Effector memory CD8-positive, alpha-beta T cell (primary cell): Measurements from ENCODE around the gene TTC4.

Experiments used
- ATAC-seq: fragments of 150-1000 bp; cut with Tn5 transposase; replicated peaks from 2 replicates; pipeline ENCODE4 v1.10.0; 2021; ENCODE audit warnings: mild to moderate bottlenecking, moderate library complexity
- DNase-seq, 3 experiments: peaks; one replicate each; pipeline ENCODE4 v3.0.0; 2021
- H3K27ac Mint-ChIP-seq, 2 donors: one replicate each; pipeline ENCODE4 v1.8.0; 2022; ENCODE audit warnings: mild to moderate bottlenecking in 2 of 2, mixed read lengths in 2 of 2, moderate library complexity in 2 of 2
- H3K27me3 Mint-ChIP-seq, 2 donors: one replicate each; pipeline ENCODE4 v1.8.0; 2022; ENCODE audit warnings: mixed read lengths in 2 of 2
- H3K36me3 Mint-ChIP-seq: one replicate; pipeline ENCODE4 v1.8.0; 2022; ENCODE audit warnings: mild to moderate bottlenecking, moderate library complexity, mixed read lengths; ENCODE audit not compliant: insufficient read depth
- H3K4me1 Mint-ChIP-seq, 2 donors: one replicate each; pipeline ENCODE4 v1.8.0; 2022; ENCODE audit warnings: low read depth in 2 of 2, mixed read lengths in 2 of 2
- H3K4me3 Mint-ChIP-seq, 2 donors: one replicate each; pipeline ENCODE4 v1.8.0; 2022; ENCODE audit warnings: mild to moderate bottlenecking in 2 of 2, mixed read lengths in 2 of 2, moderate library complexity in 2 of 2
- H3K9me3 Mint-ChIP-seq, 2 donors: one replicate each; pipeline ENCODE4 v1.8.0; 2022; ENCODE audit warnings: mixed read lengths in 2 of 2
- total RNA-seq, 9 experiments: gene quantifications; one replicate each; lab custom pipeline; 2026; lab: John Stamatoyannopoulos, UW

Gene TTC4, protein sequence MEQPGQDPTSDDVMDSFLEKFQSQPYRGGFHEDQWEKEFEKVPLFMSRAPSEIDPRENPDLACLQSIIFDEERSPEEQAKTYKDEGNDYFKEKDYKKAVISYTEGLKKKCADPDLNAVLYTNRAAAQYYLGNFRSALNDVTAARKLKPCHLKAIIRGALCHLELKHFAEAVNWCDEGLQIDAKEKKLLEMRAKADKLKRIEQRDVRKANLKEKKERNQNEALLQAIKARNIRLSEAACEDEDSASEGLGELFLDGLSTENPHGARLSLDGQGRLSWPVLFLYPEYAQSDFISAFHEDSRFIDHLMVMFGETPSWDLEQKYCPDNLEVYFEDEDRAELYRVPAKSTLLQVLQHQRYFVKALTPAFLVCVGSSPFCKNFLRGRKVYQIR
- total RNA-seq: 0.63 to 4.4 (median 3.4) reads per million in 9 experiments

DNA sequence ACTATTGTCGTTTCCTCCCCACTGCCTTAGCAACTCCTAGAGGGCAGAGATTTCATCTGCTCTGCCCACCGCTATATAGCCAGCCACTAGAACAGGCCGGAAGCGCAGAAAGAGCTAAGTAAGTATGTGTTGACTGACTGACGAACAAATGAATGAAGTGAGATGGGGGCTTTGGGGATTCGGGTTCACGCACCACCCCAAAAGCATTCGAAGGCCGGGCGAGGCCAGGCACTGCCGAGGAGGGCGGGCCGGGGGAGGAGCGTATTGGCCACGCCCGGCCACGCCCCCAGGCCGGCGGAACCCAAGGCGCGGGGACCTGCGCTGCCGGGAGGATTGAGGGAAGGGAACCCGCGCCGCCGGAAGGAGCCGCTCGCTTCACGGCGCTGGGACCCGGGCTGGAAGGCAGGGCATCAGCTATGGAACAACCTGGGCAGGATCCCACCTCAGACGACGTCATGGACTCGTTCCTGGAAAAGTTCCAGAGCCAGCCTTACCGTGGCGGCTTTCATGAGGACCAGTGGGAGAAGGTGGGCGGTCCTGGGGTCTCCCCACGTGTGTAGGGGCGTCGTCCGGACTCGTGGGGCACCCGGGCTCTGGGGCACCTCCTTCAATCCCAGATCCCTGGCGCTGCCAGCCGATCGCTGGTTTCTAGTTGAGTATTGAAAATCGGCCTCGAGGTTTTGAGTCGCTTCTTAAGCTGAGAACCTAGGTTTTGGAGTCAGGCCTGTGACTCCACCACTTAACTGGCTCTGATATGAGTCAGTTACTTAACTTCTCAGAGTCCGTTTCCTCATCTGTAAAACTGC, at the start of gene TTC4:
TTC4 (plus strand) TSS at position 369 of the 806 bp plus-strand sequence; CDS start at position 417, 48 bp downstream.
- Mint-ChIP-seq H3K36me3 (peaks cover 16% of the 10 kb centered on the region), H3K4me1 (peaks cover 22 to 32% of the 10 kb centered on the region in 2 donors), H3K27ac (peak within 1 kb of the TSS; percentile 22 to 38), H3K9me3 (no peaks in the 10 kb centered on the region), H3K27me3 (peaks cover 0 to under 1% of the 10 kb centered on the region in 2 donors), H3K4me3 (peak within 1 kb of the TSS; percentile 88 to 91)
- ATAC-seq (peak; percentile 96), DNase-seq (peak; percentile 76 to 88 (median 80))

DNA sequence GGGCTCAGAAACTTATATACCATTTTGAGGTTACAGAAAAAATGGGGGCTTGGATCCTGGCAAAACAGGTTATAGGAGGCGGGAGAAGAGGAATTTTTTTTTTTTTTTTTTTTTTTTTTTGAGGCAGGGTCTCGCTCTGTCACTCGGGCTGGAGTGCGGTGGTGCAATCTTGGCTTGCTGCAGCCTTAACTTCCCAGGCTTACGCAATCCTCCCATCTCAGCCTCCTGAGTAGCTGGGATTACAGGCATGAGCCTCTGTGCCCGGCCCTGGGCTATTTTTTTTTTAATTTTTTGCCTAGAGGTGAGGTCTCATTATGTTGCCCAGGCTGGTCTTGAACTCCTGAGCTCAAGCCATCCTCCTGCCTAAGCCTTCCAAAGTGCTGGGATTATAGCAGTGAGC, 49.3 kb upstream of the TTC4 start:
- Mint-ChIP-seq H3K9me3 (no peaks in the 10 kb centered on the region), H3K36me3 (no peaks in the 10 kb centered on the region), H3K4me3 (no peak overlapping the region), H3K27me3 (peaks cover 0 to 7% of the 10 kb centered on the region in 2 donors), H3K27ac (no peak overlapping the region), H3K4me1 (no peaks in the 10 kb centered on the region)
- DNase-seq (no peak), ATAC-seq (no peak)

DNA sequence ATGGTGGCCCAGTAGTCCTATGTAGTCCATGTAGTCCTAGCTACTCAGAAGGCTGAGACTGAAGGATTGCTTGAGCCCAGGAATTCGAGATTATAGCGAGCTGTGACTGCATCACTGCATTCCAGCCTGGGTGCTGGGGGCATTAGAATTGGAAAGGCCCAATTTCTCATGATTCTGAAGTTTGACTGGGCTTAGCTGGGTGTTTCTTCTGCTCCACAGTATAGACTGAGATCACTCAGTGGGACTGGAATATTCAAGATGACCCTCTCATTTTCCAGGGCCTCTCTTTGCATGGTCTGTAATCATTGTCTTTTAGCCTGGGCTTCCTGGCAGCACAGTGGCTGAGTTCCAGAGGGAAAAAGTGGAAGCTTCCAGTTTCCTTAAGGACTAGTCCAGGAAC, 47.9 kb upstream of the TTC4 start:
- DNase-seq (no peak), ATAC-seq (no peak)
- H3K4me1 Mint-ChIP-seq: peaks cover 6 to 8% of the 10 kb centered on the region in 2 donors
- peaks cover 0 to 7% of the 10 kb centered on the region in 2 donors for H3K27me3 Mint-ChIP-seq
- H3K27ac Mint-ChIP-seq: no peak overlapping the region
- H3K36me3 Mint-ChIP-seq: no peaks in the 10 kb centered on the region
- no peak overlapping the region for H3K4me3 Mint-ChIP-seq
- no peaks in the 10 kb centered on the region for H3K9me3 Mint-ChIP-seq

DNA sequence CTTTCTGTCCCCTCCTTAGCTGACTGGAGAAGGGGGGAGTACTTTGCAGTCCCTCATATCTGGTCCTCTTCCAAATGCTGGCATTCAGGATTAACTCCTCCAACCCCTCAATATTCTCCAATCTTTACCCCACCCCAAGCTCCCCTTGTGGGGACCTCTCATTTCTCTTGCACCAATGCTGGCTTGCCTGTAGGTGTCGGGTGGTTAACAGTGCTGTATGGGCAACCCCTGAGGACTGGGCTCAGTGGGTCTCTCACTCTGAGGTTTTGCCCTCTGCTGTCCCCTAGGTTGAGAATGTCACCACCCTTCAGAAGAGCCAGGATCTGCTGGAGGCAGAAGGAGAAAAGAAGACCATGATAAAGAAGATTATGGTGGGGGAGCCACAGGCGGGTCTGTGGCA, 47.1 kb upstream of the TTC4 start:
- no peak for ATAC-seq
- Mint-ChIP-seq H3K27ac (no peak overlapping the region), H3K4me1 (peaks cover 6 to 8% of the 10 kb centered on the region in 2 donors), H3K36me3 (no peaks in the 10 kb centered on the region), H3K27me3 (peaks cover 0 to 7% of the 10 kb centered on the region in 2 donors), H3K9me3 (no peaks in the 10 kb centered on the region), H3K4me3 (no peak overlapping the region)
- no peak for DNase-seq

DNA sequence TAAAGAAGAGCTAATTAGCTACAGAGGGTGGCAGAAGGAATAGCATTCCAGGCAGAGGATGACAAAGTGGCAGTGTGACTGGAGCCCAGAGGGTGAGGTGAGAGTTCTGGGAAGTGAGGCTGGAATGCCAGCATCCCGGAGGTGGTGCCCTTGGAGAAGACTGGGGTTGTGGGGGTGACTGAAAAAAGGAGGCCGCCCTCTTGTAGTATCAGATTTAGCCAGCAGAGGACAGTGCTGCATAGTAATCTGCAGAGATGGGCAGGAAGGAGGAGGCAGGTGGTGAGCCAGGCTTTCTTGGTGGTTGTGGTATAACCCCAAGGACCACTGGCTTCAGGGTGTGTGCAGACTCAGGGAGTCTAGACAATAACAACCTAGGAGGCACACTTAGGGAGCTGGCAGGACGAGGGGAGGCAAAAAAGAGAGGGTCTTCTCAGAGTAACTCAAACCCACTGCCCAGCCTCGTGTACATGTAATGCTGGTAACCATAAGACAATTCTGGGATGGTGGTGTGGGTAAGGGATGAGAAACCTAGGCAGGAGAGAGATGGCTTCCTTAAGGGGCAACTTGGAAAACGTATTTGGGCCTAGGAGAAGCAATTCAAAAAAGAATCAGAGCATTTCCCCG, 43.6 kb upstream of the TTC4 start:
- no peak overlapping the region for H3K27ac Mint-ChIP-seq
- no peaks in the 10 kb centered on the region for H3K27me3 Mint-ChIP-seq

DNA sequence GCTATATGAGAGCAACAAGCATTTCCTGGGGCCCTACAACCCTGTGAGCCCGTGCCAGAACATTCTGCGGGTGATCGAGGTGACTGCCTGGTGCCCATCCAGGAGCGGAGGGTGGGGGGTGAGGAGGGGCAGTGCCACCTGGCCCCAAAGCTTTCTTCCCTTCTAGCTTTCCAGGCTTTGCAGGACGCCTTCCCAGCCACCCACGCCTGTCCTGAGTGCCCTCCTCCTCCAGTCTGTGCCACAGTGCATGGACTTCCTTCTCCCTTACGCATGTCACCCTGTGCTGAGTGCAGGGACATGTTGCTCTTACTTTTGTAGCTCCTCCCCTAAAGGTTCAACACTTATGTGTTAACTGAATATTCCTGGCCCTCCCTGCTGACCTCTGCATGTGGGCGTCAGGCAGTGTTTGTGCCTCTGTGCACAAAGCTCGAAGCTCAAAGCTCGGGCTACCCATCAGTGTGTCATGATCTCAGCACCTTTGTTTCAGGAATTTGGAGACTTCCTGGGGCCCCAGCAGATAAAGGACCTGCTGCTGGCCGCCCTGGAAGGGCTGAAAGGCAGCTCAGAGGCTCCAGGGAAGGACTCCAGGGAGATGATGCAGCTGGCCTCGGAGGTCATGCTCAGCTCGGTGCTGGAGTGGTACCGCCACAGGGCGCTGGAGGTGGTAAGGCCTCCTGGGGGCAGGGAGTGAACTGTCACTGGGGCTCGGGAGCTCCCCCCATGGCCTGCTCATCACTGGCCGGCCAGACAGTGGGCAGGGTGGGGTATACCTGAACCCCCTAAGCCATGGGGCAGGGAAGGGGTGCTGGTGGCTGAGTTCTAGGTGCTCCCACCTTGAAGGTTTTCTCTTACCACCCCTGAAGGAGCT, 36.7 kb upstream of the TTC4 start:
- H3K36me3 Mint-ChIP-seq: peaks cover 2% of the 10 kb centered on the region

More for the DNA sequence above, 43.6 kb upstream of the TTC4 start:
- no peak overlapping the region for H3K4me3 Mint-ChIP-seq
- H3K36me3 Mint-ChIP-seq: no peaks in the 10 kb centered on the region
- H3K4me1 Mint-ChIP-seq: peaks cover 6 to 8% of the 10 kb centered on the region in 2 donors
- ATAC-seq (peak; percentile 100), DNase-seq (peak; percentile 70 to 81 (median 72))
- H3K9me3 Mint-ChIP-seq: no peaks in the 10 kb centered on the region

DNA sequence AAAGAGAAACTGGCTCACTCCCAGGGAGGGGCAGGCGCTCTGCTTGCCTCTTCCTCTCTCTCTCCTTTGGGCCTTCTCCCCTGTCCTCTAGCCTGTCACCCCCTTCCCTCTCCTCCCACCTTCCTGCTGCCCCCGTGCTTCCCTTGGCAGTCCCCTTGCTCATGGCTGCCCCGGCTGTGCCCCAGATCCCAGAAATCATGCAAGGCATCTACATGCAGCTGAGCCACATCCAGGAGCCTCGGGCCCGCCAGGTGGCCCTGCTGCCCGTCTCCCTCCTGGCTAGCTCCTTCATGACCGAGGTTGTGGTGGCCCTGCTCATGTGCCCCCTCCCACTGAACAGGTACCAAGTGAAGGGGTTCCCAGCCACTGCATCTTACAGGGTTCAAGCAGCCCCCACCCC, 36.0 kb upstream of the TTC4 start:
- Mint-ChIP-seq H3K4me1 (no peaks in the 10 kb centered on the region), H3K4me3 (no peak overlapping the region), H3K27me3 (no peaks in the 10 kb centered on the region), H3K27ac (no peak overlapping the region), H3K36me3 (peaks cover 2% of the 10 kb centered on the region), H3K9me3 (no peaks in the 10 kb centered on the region)
- ATAC-seq (no peak), DNase-seq (no peak)

More for the DNA sequence above, 36.7 kb upstream of the TTC4 start:
- H3K27ac Mint-ChIP-seq: no peak overlapping the region
- H3K9me3 Mint-ChIP-seq: no peaks in the 10 kb centered on the region
- no peak for ATAC-seq
- no peak for DNase-seq
- H3K4me1 Mint-ChIP-seq: no peaks in the 10 kb centered on the region
- no peaks in the 10 kb centered on the region for H3K27me3 Mint-ChIP-seq
- no peak overlapping the region for H3K4me3 Mint-ChIP-seq

DNA sequence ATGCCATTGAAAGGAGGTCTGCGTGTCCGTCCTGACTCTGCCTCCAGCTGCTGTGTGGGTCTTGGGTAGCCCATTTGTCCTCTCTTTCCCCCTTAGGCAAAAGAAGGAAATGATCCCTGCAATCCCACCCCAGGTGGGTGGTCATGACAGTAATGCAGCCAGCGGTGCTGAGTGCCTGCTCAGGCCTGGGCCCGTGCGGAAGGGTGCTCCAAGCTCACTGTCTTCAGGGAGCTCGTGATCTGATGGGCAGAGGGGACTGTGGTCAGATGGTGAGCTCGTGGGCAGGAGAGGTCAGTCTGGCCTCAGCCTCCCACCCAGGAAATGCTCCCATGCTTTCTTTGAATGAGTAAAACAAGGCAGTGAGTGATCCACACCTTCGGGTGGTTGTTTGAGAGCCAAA, 35.3 kb upstream of the TTC4 start:
- Mint-ChIP-seq H3K4me3 (no peak overlapping the region), H3K9me3 (no peaks in the 10 kb centered on the region), H3K4me1 (no peaks in the 10 kb centered on the region), H3K36me3 (peaks cover 2% of the 10 kb centered on the region), H3K27ac (no peak overlapping the region), H3K27me3 (no peaks in the 10 kb centered on the region)
- ATAC-seq: no peak
- no peak for DNase-seq

DNA sequence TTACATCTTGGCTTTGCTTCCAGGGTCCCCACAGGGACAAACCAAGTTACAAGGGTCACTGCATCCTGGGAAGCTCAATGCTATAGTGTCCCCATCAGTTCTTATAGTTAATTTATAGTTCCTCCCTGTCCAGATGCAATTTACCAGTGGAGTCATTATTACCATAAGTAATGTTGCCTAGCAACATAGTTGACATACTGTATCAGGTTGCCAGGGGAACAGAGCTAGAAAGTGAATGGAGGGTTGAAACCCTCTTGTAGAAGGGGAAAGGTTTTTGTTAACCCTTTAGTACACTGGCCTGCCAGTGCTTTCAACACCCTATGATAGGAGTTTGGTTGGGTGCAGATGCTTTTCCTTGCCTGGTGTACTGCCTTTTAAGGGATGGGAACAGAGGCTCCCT, 34.3 kb upstream of the TTC4 start:
- H3K27me3 Mint-ChIP-seq: no peaks in the 10 kb centered on the region
- H3K4me1 Mint-ChIP-seq: no peaks in the 10 kb centered on the region
- H3K27ac Mint-ChIP-seq: peak overlapping the region in 1 of 2 donors; percentile 66
- H3K9me3 Mint-ChIP-seq: no peaks in the 10 kb centered on the region
- DNase-seq (no peak), ATAC-seq (no peak)
- no peak overlapping the region for H3K4me3 Mint-ChIP-seq
- peaks cover 2% of the 10 kb centered on the region for H3K36me3 Mint-ChIP-seq

DNA sequence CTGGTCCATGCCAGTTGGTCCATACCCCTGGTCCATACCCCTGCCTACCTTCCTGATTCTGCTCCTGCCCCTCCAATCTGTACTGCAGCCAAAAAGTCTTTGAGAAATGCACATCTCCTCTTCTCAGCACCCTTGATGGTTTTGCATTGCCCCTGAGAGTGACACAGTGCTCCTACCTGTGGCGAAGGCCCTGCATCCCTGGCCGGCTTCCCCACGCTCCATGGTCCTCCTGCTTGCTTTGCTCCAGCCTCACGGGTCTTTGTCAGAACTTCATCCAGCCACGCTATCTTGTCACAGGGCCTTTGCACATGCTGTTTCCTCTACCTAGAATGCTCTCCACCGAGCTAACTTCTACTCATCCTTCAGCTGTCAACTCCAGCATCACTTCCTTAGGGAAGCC, 32.2 kb upstream of the TTC4 start:
- no peaks in the 10 kb centered on the region for H3K4me1 Mint-ChIP-seq
- no peak for DNase-seq
- H3K27ac Mint-ChIP-seq: peak overlapping the region in 1 of 2 donors; percentile 60
- H3K9me3 Mint-ChIP-seq: no peaks in the 10 kb centered on the region
- no peak overlapping the region for H3K4me3 Mint-ChIP-seq
- H3K36me3 Mint-ChIP-seq: peaks cover 2% of the 10 kb centered on the region
- no peak for ATAC-seq
- H3K27me3 Mint-ChIP-seq: peaks cover 2% of the 10 kb centered on the region in 2 donors

DNA sequence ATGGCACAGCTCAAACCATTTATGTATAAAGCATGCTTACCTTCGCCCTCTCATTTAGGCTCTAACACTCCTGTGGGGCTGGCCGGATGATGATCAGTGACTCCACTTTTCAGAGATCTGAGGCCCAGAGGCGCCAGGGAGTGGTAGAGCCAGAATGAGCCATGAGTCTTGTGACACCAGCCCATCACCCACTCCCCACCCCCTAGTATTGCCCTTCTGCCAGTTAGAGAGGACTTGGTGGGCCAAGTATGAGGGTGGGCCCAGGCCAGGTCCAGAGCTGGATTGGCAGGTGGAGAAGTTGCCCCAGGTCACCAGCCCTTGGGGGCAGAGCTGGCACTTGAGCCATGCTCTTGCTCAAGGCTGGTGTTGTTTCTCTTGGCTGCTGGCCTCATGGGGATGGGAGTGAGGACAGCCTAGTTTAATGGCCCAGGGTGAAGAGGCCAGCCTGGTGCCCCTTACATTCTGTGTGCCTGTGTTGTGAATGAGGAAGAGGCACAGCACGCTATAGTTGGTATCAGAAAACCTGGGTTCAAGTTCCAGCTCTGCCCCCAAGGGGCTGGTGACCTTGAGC, 30.2 kb upstream of the TTC4 start:
- no peak for DNase-seq
- Mint-ChIP-seq H3K36me3 (peaks cover 2% of the 10 kb centered on the region), H3K9me3 (no peaks in the 10 kb centered on the region), H3K4me3 (no peak overlapping the region), H3K4me1 (no peaks in the 10 kb centered on the region), H3K27me3 (peaks cover 11 to 14% of the 10 kb centered on the region in 2 donors), H3K27ac (no peak overlapping the region)
- no peak for ATAC-seq

DNA sequence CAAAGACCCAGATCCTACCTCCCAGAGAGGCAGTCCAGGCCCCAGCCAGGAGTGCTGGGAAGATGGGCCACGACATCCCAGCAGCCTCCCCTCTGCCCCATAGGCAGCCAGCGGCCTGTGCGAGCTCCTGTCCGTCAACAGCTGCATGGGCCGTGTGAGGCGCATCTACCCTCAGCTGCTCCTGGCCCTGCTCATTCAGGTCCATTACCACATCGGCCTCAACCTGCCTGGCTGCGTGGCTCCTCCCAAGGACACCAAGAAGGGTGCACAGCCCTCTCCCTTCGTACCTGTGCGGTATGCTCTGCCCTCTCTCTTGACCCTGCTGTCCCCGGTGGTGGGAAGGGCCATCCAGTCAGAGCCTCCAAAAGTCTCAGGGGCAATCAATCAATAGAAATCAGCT, 29.5 kb upstream of the TTC4 start:
- no peak for DNase-seq
- no peak overlapping the region for H3K4me3 Mint-ChIP-seq

More for the DNA sequence above, 29.5 kb upstream of the TTC4 start:
- no peaks in the 10 kb centered on the region for H3K4me1 Mint-ChIP-seq
- no peaks in the 10 kb centered on the region for H3K9me3 Mint-ChIP-seq
- peaks cover 11 to 14% of the 10 kb centered on the region in 2 donors for H3K27me3 Mint-ChIP-seq
- no peak for ATAC-seq
- H3K36me3 Mint-ChIP-seq: peaks cover 2% of the 10 kb centered on the region
- no peak overlapping the region for H3K27ac Mint-ChIP-seq
